Measurements from ENCODE around the gene CRYBB1. TPM values are rescaled to one million over a fixed set of nuclear protein-coding genes. Genes with fewer than 3 reads are reported as not detected.

CRYBB1 gene
- total RNA-seq (2013) = 0.71 TPM
- polyA plus RNA-seq = 1 to 10 TPM in 1 of 3 donors, under 1 TPM in 2; 0.33 to 1.6 (median 0.78) TPM
- 0.16 TPM in 1 of 2 replicates, not detected in the other for polyA minus RNA-seq
- total RNA-seq = 0.06 to 0.81 (median 0.27) reads per million in 11 experiments

DNA sequence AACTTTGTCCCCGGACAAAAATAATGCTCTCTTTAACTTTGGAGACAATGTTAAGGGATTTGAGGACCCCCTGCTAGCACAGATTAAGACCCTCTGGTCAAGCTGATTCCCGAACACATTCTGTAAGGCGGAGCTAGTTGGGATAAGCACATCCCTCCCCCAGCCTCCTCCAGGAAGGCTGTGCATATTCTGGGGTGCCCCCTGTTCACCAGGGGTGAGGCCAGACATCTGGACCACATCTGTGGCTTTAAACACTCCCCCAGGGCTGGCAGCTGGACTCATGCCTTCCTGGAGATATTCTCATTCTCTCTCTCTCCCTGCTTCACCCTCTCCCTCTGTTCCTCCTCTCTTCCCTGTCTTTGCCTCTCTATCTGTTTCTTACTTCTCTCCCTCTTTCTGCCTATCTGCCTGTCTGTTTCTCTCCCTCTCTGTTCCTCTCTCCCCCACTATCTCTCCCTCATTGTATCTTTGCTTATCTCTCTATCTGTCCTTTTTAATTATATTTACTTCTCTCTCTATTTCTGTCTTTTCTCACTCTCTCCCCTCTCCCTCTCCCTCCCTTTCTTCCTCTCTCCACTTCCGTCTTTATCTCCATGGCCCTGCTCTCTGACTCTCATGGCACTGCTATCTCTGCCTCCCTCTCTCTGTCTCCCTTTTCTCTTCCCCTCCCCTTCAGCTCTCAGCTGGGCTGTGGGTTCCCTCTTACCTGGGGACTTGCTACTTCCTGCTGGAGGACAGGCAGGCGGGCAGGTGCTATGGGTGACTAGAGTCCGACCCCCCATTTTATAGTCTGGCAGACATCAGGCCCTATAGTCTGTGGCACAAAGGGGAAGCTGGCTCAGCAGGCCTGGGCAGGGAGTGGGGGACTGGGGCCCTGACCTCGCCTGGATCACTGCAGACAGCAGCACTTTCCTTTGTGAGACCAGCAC is at the start of gene CRYBB1:
Gene CRYBB1 (minus strand): TSS at position 757 of the 929 bp plus-strand sequence. CDS start 1,708 bp downstream, outside the sequence.
- peak within 1 kb of the TSS; percentile 48 for H3K9ac ChIP-seq (ENCODE audit: insufficient read depth, low read length, poor library complexity, severe bottlenecking)
- H3K27ac ChIP-seq (ENCODE audit: low read depth in 1 of 2, low read length in 2 of 2) = peak within 1 kb of the TSS; percentile 54 to 85
- H2AFZ ChIP-seq (ENCODE audit: insufficient read depth, low read depth, low read length, poor library complexity, severe bottlenecking) = peak within 1 kb of the TSS; percentile 82
- H3K9me3 ChIP-seq (replicated peaks in 1 of 2; ENCODE audit: control insufficient read depth in 1 of 2, insufficient read depth in 1 of 2, low read length in 2 of 2) = no peaks in the 10 kb centered on the region
- Mint-ChIP-seq H3K36me3 (no peaks in the 10 kb centered on the region), H3K27ac (peak within 1 kb of the TSS; percentile 90 to 96 (median 93)), H3K4me3 (peak within 1 kb of the TSS in 1 of 2 donors; percentile 76), H3K4me1 (peaks cover 48% of the 10 kb centered on the region), H3K27me3 (ENCODE audit: low read depth in 3 of 3) (peaks cover 1 to 8% (median 2%) of the 10 kb centered on the region in 3 donors), H3K9me3 (no peaks in the 10 kb centered on the region)
- peak; percentile 39 to 40 (median 40) for DNase-seq
- TF ChIP-seq CTCF (IDR thresholded peaks at IDR 0.05) = no peak
- 18% methylated on average over 5 of the region's 7 CpGs for WGBS (ENCODE audit: insufficient coverage)
- H3K27me3 ChIP-seq (ENCODE audit: control insufficient read depth in 2 of 2, insufficient read depth in 2 of 2, low read length in 2 of 2) = no peaks in the 10 kb centered on the region
- H4K20me1 ChIP-seq (ENCODE audit: insufficient read depth, low read length) = no peaks in the 10 kb centered on the region
- peaks cover 22 to 30% of the 10 kb centered on the region in 2 donors for H3K4me1 ChIP-seq (ENCODE audit: control insufficient read depth in 1 of 2, insufficient read depth in 2 of 2, low read length in 2 of 2)
- H3K36me3 ChIP-seq (replicated peaks in 1 of 2; ENCODE audit: control insufficient read depth in 1 of 2, insufficient read depth in 2 of 2, low read length in 2 of 2) = no peaks in the 10 kb centered on the region
- intact Hi-C loops (cut with micrococcal nuclease) = no loop called here
- H3K79me2 ChIP-seq (ENCODE audit: insufficient read depth, low read length) = no peaks in the 10 kb centered on the region
- H3K4me2 ChIP-seq (replicated peaks; ENCODE audit: extremely low read depth, low read length, poor library complexity, severe bottlenecking) = peak within 1 kb of the TSS; percentile 58
- peak within 1 kb of the TSS in 1 of 3 experiments; percentile 27 for H3K4me3 ChIP-seq (replicated peaks in 1 of 3; ENCODE audit: low read depth in 2 of 3, low read length in 3 of 3)

DNA sequence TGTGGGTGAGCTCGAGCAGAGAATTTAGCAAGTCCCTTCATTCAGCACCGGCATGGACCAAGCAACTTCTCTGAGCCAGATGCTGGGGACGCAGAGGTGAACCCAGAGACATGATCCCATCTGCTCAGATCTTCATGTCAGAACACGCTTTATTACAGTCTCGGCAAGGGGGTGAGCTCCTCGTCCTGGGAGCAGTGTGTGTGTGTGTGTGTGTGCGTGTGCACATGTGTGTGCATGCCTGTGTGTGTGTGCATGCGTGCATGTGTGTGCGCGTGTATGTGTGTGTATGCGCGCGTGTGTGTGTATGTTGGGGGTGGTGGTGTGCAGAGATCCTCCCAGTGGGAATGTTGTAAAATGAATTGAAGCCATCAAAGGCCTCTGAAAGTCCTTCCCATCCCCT is 49.3 kb upstream of the CRYBB1 start:
- intact Hi-C loops (cut with micrococcal nuclease) = no loop called here
- H3K9me3 Mint-ChIP-seq = no peaks in the 10 kb centered on the region
- no peak overlapping the region for H3K27ac Mint-ChIP-seq
- Histone ChIP-seq H3K27ac (ENCODE audit: low read depth in 1 of 2, low read length in 2 of 2) (no peak overlapping the region), H3K4me1 (ENCODE audit: control insufficient read depth in 1 of 2, insufficient read depth in 2 of 2, low read length in 2 of 2) (peaks cover 14 to 16% of the 10 kb centered on the region in 2 donors), H3K36me3 (replicated peaks in 1 of 2; ENCODE audit: control insufficient read depth in 1 of 2, insufficient read depth in 2 of 2, low read length in 2 of 2) (no peaks in the 10 kb centered on the region), H3K79me2 (ENCODE audit: insufficient read depth, low read length) (no peaks in the 10 kb centered on the region), H3K4me3 (replicated peaks in 1 of 3; ENCODE audit: low read depth in 2 of 3, low read length in 3 of 3) (no peak overlapping the region), H4K20me1 (ENCODE audit: insufficient read depth, low read length) (no peaks in the 10 kb centered on the region), H2AFZ (ENCODE audit: insufficient read depth, low read depth, low read length, poor library complexity, severe bottlenecking) (no peak overlapping the region), H3K4me2 (replicated peaks; ENCODE audit: extremely low read depth, low read length, poor library complexity, severe bottlenecking) (no peak overlapping the region), H3K9ac (ENCODE audit: insufficient read depth, low read length, poor library complexity, severe bottlenecking) (no peak overlapping the region), H3K9me3 (replicated peaks in 1 of 2; ENCODE audit: control insufficient read depth in 1 of 2, insufficient read depth in 1 of 2, low read length in 2 of 2) (no peaks in the 10 kb centered on the region), H3K27me3 (ENCODE audit: control insufficient read depth in 2 of 2, insufficient read depth in 2 of 2, low read length in 2 of 2) (no peaks in the 10 kb centered on the region)
- H3K27me3 Mint-ChIP-seq (ENCODE audit: low read depth in 3 of 3) = peaks cover 0 to 10% (median 0%) of the 10 kb centered on the region in 3 donors
- 90% methylated on average over 9 of the region's 13 CpGs for WGBS (ENCODE audit: insufficient coverage)
- no peak for TF ChIP-seq CTCF (IDR thresholded peaks at IDR 0.05)
- no peak overlapping the region for H3K4me3 Mint-ChIP-seq
- H3K4me1 Mint-ChIP-seq = peaks cover 21% of the 10 kb centered on the region
- no peak for DNase-seq
- no peaks in the 10 kb centered on the region for H3K36me3 Mint-ChIP-seq

All from CD14-positive monocyte (primary cell).